HG02840 (cell line): Measurements from ENCODE around the gene KIAA1671.

ENCODE experiments used
- ATAC-seq: cut with Tn5 transposase; IDR thresholded peaks from one replicate; pipeline ENCODE4 v1.9.1; 2021; ENCODE audit warnings: mild to moderate bottlenecking, moderate library complexity, moderate number of reproducible peaks; ENCODE audit not compliant: unreplicated experiment, low FRiP score

KIAA1671 gene

DNA sequence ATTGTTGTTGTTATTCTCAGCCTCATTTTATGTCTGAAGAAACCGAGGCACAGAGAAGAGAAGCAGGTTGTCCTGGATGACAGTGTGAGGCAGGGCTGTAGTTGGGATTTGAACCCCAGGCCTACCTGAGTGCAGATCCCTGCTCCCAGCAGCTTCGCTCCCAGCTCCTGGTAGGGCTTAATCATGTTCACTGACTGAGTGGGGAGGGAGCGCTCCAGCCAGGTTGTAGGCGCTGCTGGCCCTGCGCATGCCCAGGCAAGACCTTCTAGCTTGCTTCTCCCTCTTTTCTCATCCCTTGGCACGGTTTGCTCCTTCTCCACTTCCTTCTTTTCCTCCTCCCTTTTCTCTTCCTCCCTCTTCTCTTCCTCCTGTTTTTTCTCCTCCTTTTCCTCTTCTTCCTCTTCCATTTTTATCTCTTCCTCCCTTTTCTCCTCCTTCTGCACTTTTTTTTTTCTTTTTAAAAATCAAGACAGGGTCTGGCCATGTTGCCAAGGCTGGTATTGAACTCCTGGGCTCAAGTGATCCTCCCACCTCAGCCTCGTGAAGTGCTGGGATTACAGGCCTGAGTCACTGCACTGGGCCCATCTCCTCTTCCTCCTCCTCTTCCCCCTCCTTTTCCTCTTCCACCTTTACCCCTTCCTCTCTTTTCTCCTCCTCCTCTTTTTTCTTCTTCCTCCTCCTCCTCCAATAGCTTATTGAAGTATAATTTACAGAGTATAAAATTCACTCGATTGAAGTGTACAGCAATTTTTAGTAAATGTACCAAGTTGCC lies 109.3 kb downstream of the KIAA1671 start:
- no peak for ATAC-seq

DNA sequence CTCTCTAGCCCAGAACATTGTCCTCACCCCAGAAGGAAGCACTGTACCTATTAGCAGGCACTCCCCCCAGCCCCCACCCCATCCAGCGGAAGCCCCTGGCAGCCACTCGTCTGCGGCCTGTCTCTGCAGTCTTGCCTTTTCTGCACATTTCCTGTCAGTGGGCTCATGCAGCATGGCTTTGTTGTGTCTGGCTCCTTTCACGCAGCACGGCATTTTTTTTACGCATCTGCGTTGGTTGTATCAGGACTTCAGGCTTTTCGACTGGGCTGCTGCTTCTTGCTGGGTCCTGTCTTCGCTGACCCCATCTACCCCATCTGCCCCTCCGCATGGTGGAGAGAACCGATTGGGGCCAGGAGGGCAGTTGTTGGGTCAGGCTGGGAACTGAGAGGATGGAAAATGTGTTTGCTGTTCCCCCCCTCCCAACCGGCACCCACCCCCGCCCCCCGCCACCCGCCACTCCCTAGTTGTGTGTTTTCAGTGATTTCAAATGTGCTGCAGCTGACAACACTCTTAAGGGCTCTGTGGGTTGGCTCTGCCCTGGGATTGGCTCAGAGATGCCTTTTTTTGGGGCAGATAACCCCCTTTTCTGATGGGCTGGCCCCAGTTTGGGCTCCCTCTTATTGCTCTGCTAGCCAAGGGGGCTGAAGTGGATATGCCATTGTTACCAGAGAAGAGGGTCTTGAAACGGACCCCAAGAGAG lies 110.0 kb downstream of the KIAA1671 start:
- no peak for ATAC-seq

DNA sequence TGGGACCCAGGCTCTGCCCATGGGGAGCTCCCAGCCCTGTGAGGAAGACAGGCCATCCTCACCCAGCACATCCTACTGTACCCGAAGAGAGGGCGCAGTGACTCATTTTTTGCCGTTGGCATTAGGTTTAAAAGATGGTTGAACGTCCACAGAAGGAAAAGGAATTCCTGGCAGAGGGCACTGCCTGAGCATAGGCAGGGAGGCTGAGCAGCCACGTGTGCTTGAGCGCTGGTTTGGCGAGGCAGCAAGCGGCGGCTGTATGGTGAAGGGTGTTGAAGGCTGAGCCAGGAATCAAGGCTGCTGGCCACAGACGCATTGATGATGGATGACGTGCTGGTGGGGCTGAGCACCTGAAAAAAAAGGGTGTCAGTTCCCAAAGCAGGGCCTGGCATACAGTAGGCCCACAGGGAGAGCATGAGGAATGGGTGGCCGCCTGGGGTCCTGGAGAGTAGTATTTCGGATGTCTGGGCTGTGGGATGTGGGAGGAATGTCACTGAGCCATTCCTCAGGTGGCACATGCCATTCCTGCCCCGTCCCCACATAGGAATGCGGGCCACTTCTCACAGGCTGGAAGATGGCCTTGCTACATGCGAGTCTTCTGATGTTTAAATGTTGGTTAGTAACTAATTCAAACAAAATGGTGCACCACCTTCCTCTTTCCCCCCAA lies 112.5 kb downstream of the KIAA1671 start:
- ATAC-seq = no peak

DNA sequence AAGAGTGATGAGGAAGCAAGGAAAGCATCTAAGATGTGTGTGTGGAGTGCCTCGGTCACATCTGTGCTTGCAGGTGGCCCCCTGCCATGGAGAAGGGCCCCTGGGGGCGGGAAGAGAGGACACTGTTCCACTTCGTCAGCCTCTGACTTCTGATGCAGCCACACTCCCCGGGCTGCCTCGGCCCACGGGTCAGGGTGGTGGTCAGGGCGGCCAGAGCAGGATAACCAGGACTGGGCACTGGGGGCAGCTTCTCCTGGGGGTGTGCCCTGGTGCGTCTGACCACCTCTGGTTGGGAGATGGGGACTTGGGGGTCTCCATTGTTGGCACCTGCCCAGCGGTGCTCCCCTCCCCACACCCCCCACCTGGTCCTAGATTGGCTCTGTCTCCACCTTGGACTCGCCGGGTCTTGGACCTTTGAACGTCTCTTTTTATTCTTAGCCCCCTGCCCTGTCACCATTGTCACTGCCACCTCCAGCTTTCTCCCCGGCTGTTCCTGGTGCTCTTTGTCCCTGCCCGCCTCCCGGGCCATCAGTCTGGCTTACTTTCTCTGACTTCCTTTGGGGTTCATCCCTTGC lies 114.4 kb downstream of the KIAA1671 start:
- no peak for ATAC-seq

DNA sequence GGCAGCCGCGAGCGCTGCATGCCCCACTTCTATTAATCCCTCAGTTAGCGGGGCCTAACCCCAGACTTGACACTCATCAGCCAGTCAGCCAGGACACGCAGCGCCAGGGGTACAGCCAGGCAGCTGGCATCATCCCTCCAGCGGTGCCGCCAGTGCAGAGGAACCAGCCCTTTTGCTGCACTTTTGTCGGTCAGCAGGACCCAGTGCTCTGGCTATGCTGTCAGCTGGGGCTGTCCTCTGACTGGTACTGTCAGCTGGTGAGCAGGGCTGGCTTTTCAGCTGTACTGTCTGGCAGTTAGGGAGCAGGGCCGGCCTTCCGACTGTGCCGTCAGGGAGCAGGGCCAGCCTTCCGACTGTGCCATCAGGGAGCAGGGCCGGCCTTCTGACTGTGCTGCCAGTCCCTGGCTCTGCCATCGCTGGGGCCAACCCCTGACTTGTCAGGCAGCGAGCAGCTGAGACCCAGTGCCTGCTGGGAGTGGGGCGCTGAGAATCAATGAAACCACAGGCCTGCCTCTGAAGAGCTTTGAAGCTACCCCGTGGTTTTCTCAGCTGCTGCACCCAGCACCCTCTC lies 115.4 kb downstream of the KIAA1671 start:
- no peak for ATAC-seq

DNA sequence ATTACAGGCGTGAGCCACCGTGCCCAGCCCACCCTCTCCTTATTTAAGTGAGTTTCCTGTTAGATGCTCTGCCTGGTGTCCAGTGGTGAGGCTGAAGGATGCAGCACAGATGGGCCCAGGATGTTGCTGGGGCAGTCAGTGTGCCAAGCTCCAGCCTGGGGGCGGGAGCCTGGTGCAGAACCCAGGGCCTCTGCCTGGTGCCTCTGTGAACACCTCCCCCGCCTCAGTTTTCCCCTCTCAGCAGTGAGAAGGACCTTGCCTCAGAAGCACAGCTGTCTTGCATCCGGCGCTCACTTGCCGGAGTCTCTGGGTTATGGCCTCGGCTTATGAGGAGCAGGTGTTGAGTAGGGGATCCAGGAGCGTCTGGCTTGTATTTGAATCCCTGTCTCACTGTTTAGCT lies 116.2 kb downstream of the KIAA1671 start:
- ATAC-seq = no peak

DNA sequence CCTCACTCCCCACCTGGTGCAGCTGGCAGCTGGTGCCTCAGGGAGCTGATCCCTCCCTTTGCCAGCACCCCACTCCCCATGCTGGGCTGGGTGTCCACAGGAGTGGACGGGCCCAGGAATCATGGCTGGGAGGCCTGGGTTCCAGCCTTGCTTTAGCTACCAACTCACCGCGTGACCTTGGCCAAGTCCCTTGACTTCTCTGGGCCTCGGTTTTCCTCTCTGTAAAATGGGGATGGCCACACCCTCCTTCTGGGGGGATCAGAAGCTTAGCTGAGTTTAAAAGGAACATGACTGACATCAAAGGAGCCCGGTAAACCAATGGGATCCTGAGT lies 116.9 kb downstream of the KIAA1671 start:
- no peak for ATAC-seq

DNA sequence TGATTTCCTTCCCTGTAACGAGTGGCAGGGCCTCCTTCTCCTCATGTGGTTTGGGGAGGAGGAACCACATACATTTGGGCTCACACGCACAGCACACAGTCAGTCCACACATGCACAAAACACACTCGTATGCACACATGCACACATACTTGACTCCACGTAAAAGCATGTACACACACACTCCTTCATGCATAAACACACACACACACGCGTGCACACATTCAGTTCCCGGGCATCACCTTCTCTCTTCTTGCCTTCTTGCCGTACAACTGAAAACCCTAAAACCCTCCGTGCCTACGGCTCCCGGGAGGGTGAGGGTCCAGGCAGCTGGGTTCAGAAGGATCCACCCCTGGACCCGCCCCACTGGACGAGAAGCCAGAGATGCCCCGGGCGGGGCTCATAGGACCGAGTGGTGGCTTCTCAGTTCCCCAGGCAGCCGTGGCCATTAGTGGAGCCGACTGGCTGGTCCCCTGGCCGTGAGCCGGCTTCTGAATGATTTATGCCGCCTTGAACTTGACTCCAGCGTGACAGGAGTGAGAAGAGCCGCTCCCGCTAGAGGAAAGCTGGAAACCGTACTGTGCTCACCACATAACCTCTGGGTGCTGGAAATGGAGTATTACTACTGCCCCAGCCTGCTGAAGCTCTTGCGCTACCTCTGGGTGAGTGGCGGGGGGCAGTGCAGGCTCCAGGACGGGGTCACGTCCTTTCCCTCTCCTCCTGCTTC lies 117.4 kb downstream of the KIAA1671 start:
- no peak for ATAC-seq

DNA sequence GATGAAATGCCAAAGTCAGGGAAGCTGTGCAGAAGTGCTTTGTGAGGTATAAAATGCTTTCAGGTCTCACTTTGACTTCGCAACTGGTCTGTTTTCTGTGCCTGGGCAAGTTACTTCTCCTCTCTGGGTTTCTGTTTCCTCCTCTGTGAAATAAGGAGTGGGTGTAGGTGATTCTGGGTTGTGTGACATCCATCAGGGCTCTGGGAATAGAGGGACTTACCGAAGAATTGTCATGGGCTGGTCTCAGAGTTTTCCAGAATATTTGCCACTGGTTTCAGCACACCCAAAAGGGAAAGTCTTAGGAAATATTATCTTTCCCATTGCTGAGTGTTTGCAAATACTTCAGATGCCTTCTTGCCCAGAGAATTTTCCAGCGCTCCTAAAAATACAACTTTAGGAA lies 118.4 kb downstream of the KIAA1671 start:
- ATAC-seq = no peak

DNA sequence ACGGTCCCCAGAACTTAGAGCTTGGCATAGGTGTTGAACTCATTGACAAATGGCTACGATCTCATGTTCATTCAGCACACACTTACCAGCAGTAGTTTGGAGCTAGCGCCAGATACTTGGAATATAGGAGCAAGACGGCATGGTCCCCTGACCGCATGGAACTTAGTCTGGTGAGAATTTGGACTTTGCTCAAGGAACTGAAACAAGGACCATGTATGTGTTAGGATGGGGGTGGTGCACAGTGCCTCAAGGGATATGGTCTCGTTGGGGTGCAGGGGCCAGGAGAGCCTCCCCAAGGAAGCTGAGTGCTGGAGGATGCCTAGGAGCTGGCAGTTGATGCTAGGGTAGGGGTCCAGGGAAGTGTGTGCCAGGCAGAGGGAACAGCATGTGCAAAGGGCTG lies 119.2 kb downstream of the KIAA1671 start:
- ATAC-seq = no peak

DNA sequence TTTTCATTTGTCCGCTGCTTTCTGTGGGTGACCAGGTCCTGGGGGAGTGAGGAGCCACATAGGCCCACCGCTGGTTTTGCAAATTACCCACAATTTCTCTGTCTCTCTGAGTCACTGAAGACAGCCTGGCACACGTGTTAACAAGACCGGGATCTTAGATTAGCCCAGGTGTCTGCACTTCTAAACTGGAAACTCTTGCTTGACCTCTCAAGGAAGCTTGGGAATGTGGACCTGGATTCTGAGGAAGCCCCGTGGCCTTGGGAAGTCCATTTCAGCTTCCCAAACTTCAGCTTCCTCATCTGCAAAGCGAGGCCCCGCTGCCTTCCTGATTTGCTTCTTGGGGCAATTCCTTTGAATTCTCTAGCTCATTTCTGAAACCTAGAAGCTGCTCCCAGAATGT lies 119.9 kb downstream of the KIAA1671 start:
- ATAC-seq = no peak

DNA sequence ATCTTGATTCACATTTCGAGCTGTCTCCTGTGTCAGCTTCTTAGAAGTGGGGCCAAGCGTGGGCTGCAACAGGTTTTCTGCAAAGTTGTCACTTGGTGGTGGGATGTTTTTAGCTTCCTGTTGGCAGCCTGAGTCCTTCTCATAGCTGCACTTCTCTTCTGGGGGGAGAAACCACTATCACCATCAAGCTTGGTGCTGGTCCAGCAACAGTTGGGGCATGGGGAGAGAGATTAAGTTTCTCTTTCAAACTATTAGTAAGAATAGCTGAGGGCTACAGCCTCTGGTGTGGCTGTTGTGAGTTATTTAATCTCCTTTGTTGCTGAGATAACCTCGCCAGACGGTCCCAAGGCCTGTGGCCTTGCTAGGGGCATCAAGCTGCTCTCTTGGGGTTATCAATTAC lies 123.8 kb downstream of the KIAA1671 start:
- no peak for ATAC-seq

DNA sequence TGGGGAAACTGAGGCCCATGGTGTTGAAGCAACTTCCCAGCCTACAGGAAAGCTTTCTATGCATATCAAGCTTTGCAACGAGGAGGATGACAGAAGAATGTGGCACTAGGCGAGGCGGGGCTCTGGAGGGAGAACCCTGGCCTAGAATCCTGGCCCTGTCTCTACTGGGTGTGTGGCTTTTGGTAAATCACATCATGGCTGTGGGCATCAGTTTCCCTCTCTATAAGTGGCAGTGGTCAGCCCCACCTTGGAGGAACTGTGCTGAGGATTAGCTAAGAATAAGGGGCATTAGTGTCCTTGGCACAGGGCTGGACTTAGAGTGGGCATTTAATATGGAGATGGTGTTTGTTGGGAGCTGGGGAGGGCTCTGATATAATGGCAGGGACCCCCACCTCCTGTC lies 124.5 kb downstream of the KIAA1671 start:
- ATAC-seq = no peak

DNA sequence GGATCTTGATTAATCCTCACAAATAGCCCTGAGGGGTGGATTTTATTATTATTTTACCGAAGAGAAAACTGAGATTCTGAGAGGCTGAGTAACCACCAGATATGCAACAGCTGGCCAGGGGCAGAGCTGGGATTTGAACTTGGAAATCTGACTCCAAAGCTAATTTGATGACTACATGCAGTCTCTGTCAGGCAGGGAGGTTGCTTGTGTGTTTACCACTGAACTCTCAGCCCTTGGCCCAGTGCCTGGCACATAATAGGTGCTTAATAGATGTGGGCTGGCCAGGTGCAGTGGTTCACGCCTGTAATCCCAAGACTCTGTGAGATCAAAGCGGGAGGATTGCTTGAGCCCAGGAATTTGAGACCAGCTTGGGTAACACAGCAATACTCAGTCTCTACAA lies 125.4 kb downstream of the KIAA1671 start:
- ATAC-seq = no peak

DNA sequence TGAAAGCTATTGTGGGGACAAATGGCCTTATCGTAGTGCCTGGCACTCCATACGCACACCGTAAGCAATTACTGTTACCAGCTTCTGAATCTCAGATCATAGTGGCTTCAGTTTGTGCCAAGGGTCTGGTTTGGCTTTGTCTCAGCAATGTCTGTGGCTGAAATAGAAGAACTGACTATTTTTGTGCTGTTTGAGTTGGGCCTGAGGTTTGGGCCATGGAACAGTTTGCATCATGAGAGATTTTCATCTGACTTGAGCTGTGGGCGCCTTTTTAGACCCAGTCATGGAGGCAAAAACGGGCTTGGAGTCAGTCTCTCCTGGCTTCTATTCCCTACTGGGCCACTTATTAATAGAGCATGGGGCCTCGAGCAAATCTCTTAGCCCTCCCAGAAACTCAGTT lies 126.1 kb downstream of the KIAA1671 start:
- ATAC-seq = no peak

DNA sequence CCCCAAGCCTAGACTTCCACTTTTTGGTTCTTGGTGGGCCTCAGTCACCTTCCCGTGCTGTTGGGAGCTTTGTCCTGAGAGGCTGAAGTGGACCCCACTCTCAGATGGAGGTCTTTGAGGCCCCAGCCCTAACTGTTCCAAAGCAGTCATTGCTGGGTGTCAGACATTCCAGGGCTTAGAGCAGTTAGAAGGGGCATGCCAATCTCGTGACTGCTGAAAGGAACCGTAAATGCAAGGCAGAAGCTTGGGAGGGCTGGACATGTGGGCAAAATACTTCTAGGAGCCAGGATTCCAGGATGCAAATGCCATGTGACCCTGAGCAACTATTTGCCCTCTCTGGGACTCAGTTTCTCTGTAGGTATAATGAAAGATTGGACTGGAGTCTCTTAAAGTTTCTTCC lies 128.3 kb downstream of the KIAA1671 start:
- no peak for ATAC-seq

DNA sequence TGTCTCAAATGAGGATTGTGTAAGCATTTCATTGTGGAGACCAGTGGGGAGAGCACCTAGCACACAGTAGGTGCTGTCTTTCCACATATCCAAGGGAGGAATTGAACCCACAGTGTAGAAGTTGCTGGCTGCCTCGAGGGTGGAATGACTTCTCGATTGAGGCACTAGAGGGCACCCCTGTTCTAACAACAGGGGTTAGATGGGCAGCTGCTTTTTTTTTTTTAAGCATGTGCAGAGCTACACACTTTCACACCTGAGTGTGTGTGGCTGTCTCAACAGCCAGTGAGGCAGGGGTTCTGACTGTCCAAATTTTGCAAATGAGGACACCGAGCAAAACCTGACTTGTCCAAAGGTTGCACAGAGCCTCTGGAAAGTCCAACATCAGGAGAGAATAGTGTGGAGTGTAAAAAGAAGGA lies 128.9 kb downstream of the KIAA1671 start:
- ATAC-seq = no peak

DNA sequence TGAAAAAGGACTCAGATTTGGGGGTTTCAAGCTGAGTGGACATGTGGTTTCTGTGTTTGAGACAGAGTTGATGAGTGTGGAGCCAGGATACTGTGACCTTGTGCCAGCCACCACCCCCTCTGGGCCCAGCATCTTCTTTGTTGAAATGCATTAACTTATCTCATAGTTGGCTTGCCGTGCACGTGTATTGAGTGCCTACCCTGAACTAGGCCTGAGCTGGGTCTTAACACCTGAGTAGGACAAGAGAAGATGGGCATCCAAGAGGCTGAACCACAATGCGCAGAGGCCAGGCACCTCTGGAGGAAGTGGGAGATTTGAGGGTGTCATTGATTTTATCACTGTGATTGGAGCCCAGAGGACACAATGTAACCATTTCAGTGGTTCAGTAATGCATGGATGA lies 129.6 kb downstream of the KIAA1671 start:
- ATAC-seq = no peak

DNA sequence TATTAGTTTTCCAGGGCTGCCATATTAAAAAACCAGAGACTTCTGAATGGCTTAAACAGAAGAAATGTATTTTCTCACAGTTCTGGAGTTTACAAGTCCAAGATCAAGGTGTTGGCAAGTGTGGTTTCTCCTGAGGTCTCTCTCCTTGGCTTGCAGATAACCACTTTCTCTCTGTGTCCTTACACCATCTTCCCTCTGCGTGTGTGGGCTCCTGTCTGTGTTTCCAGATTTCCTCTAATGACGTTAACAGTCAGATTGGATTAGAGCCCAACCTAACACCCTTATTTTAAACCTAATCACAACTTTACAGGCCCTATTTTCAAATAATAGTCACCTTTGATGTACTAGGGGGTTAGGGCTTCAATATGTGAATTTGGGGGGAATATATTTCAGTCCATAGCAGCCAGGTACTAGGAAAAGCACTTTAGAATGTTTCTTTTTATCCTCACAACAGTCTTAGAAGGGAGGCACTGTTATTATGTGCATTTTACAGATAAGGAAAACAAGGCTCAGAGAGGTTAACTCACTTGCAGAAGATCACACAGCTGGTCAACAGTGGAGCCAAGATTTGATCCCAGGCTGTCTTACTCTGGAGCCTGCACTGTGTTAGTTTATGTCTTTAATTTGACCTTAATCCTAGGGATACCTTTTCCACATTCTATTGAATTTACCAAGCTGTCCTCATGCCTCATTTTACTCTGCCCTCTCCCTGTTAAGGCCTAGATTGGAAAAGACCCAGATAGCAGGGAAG lies 130.7 kb downstream of the KIAA1671 start:
- no peak for ATAC-seq

DNA sequence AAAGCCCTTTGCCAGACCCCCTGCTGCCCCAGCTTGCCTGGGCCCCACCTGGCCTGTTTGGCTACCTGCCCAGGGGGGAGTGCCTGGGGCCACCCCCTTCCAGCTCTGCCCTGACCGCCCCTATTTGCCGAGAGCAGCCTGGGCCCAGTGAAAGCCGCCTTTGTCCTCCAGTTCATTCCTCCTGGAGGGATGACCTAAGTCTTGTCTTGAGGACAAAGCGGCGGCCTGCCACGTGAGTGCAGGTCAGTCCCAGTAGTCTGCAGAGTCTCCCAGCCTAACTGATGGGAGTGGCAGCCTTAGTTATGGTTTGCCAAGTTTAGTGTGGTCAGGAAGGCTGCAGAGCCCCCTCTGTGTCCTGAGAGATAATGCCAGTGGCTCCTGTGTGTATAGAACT lies 131.3 kb downstream of the KIAA1671 start:
- no peak for ATAC-seq
